ENCODE results near the gene HHATL.

HHATL gene

GRCh38 chr3:42660131-42660715, 42.4 kb downstream of the HHATL start:
- Histone ChIP-seq H2BK12ac (ENCODE audit: low read length) (no peak overlapping the region), H3K23ac (ENCODE audit: low read depth, low read length, poor library complexity) (peak overlapping the region; percentile 11), H2AK5ac (ENCODE audit: low read depth, low read length) (no peak overlapping the region), H3K79me1 (ENCODE audit: low read depth, low read length) (peaks cover 1% of the 10 kb centered on the region), H4K8ac (ENCODE audit: low read depth, low read length) (no peak overlapping the region), H3K9me3 (replicated peaks in 1 of 2; ENCODE audit: control insufficient read depth in 2 of 2, insufficient read depth in 1 of 2, low read depth in 1 of 2, low read length in 2 of 2) (no peaks in the 10 kb centered on the region), H3K27me3 (ENCODE audit: control insufficient read depth in 3 of 3, insufficient read depth in 3 of 3, low read depth in 1 of 3, low read length in 3 of 3) (no peaks in the 10 kb centered on the region), H3K14ac (ENCODE audit: low read length) (no peak overlapping the region), H2BK5ac (ENCODE audit: low read length) (no peak overlapping the region), H3K4me3 (ENCODE audit: low read length in 2 of 2) (peak overlapping the region in 1 of 2 donors; percentile 37), H2BK120ac (ENCODE audit: low read depth, low read length) (no peak overlapping the region), H3K4me1 (ENCODE audit: control insufficient read depth in 2 of 2, insufficient read depth in 1 of 2, low read depth in 1 of 2, low read length in 2 of 2) (peaks cover 3 to 10% of the 10 kb centered on the region in 2 donors), H2BK15ac (ENCODE audit: low read length) (no peak overlapping the region), H4K91ac (ENCODE audit: low read depth, low read length, poor library complexity) (no peak overlapping the region), H3K36me3 (replicated peaks in 1 of 2; ENCODE audit: control insufficient read depth in 2 of 2, insufficient read depth in 2 of 2, low read length in 2 of 2) (peaks cover 8 to 10% of the 10 kb centered on the region in 2 donors), H3K4ac (ENCODE audit: low read length) (no peak overlapping the region), H3K9ac (ENCODE audit: low read depth, low read length, poor library complexity) (no peak overlapping the region), H3K27ac (replicated peaks; ENCODE audit: low read length) (no peak overlapping the region), H3K4me2 (ENCODE audit: insufficient read depth, low read length, poor library complexity, severe bottlenecking) (no peak overlapping the region), H2AFZ (ENCODE audit: low read length) (no peak overlapping the region), H3K18ac (ENCODE audit: low read length) (no peak overlapping the region)
- no peak for DNase-seq (ENCODE audit: low spot score)
- WGBS, 2 donors (ENCODE audit: extremely low coverage in 2 of 2, insufficient read length in 2 of 2, insufficient replicate concordance in 1 of 2), result no CpG with 5 or more reads among the region's 6 CpGs

- no peak overlapping the region for H3K4me2 ChIP-seq (ENCODE audit: insufficient read depth, low read length, poor library complexity, severe bottlenecking)
- no peak overlapping the region for H3K18ac ChIP-seq (ENCODE audit: low read length)
- H4K8ac ChIP-seq (ENCODE audit: low read depth, low read length), result no peak overlapping the region
- no peak overlapping the region for H3K4ac ChIP-seq (ENCODE audit: low read length)
- H3K23ac ChIP-seq (ENCODE audit: low read depth, low read length, poor library complexity), result peak overlapping the region; percentile 80
- H2BK15ac ChIP-seq (ENCODE audit: low read length), result no peak overlapping the region
- no peak for DNase-seq (ENCODE audit: low spot score)
- H3K79me1 ChIP-seq (ENCODE audit: low read depth, low read length), result peaks cover 1% of the 10 kb centered on the region
- H3K9ac ChIP-seq (ENCODE audit: low read depth, low read length, poor library complexity), result no peak overlapping the region
- H3K27me3 ChIP-seq (ENCODE audit: control insufficient read depth in 3 of 3, insufficient read depth in 3 of 3, low read depth in 1 of 3, low read length in 3 of 3), result no peaks in the 10 kb centered on the region
- no peak overlapping the region for H3K27ac ChIP-seq (replicated peaks; ENCODE audit: low read length)
- H2BK5ac ChIP-seq (ENCODE audit: low read length), result no peak overlapping the region
- peaks cover 7 to 14% of the 10 kb centered on the region in 2 donors for H3K4me1 ChIP-seq (ENCODE audit: control insufficient read depth in 2 of 2, insufficient read depth in 1 of 2, low read depth in 1 of 2, low read length in 2 of 2)
- no peaks in the 10 kb centered on the region for H3K9me3 ChIP-seq (replicated peaks in 1 of 2; ENCODE audit: control insufficient read depth in 2 of 2, insufficient read depth in 1 of 2, low read depth in 1 of 2, low read length in 2 of 2)
- peaks cover 8 to 10% of the 10 kb centered on the region in 2 donors for H3K36me3 ChIP-seq (replicated peaks in 1 of 2; ENCODE audit: control insufficient read depth in 2 of 2, insufficient read depth in 2 of 2, low read length in 2 of 2)
- peak overlapping the region in 1 of 2 donors; percentile 27 for H3K4me3 ChIP-seq (ENCODE audit: low read length in 2 of 2)
- no peak overlapping the region for H2AK5ac ChIP-seq (ENCODE audit: low read depth, low read length)
- H2BK120ac ChIP-seq (ENCODE audit: low read depth, low read length), result no peak overlapping the region
- H4K91ac ChIP-seq (ENCODE audit: low read depth, low read length, poor library complexity), result no peak overlapping the region
- no CpG with 5 or more reads among the region's 25 CpGs for WGBS, 2 donors (ENCODE audit: extremely low coverage in 2 of 2, insufficient read length in 2 of 2, insufficient replicate concordance in 1 of 2)
- no peak overlapping the region for H2BK12ac ChIP-seq (ENCODE audit: low read length)
- H3K14ac ChIP-seq (ENCODE audit: low read length), result peak overlapping the region; percentile 89
- no peak overlapping the region for H2AFZ ChIP-seq (ENCODE audit: low read length)
Observed at GRCh38 chr3:42659451-42660130, 43.0 kb downstream of the HHATL start.

- Histone ChIP-seq H3K18ac (ENCODE audit: low read length) (no peak overlapping the region), H2BK5ac (ENCODE audit: low read length) (no peak overlapping the region), H3K36me3 (replicated peaks in 1 of 2; ENCODE audit: control insufficient read depth in 2 of 2, insufficient read depth in 2 of 2, low read length in 2 of 2) (peaks cover 8 to 10% of the 10 kb centered on the region in 2 donors), H4K8ac (ENCODE audit: low read depth, low read length) (no peak overlapping the region), H3K4ac (ENCODE audit: low read length) (no peak overlapping the region), H3K23ac (ENCODE audit: low read depth, low read length, poor library complexity) (no peak overlapping the region), H2BK12ac (ENCODE audit: low read length) (no peak overlapping the region), H3K4me2 (ENCODE audit: insufficient read depth, low read length, poor library complexity, severe bottlenecking) (no peak overlapping the region), H2BK120ac (ENCODE audit: low read depth, low read length) (no peak overlapping the region), H3K27ac (replicated peaks; ENCODE audit: low read length) (no peak overlapping the region), H2AFZ (ENCODE audit: low read length) (no peak overlapping the region), H3K4me1 (ENCODE audit: control insufficient read depth in 2 of 2, insufficient read depth in 1 of 2, low read depth in 1 of 2, low read length in 2 of 2) (peaks cover 8 to 14% of the 10 kb centered on the region in 2 donors), H3K14ac (ENCODE audit: low read length) (no peak overlapping the region), H3K9me3 (replicated peaks in 1 of 2; ENCODE audit: control insufficient read depth in 2 of 2, insufficient read depth in 1 of 2, low read depth in 1 of 2, low read length in 2 of 2) (no peaks in the 10 kb centered on the region), H4K91ac (ENCODE audit: low read depth, low read length, poor library complexity) (no peak overlapping the region), H3K79me1 (ENCODE audit: low read depth, low read length) (peaks cover 1% of the 10 kb centered on the region), H3K9ac (ENCODE audit: low read depth, low read length, poor library complexity) (no peak overlapping the region), H2BK15ac (ENCODE audit: low read length) (no peak overlapping the region), H2AK5ac (ENCODE audit: low read depth, low read length) (no peak overlapping the region), H3K4me3 (ENCODE audit: low read length in 2 of 2) (no peak overlapping the region), H3K27me3 (ENCODE audit: control insufficient read depth in 3 of 3, insufficient read depth in 3 of 3, low read depth in 1 of 3, low read length in 3 of 3) (no peaks in the 10 kb centered on the region)
- no CpG with 5 or more reads among the region's 22 CpGs for WGBS, 2 donors (ENCODE audit: extremely low coverage in 2 of 2, insufficient read length in 2 of 2, insufficient replicate concordance in 1 of 2)
- DNase-seq (ENCODE audit: low spot score), result no peak
Observed at GRCh38 chr3:42658771-42659390, 43.7 kb downstream of the HHATL start.

- Histone ChIP-seq H3K4ac (ENCODE audit: low read length) (no peak overlapping the region), H3K4me1 (ENCODE audit: control insufficient read depth in 2 of 2, insufficient read depth in 1 of 2, low read depth in 1 of 2, low read length in 2 of 2) (peaks cover 15 to 17% of the 10 kb centered on the region in 2 donors), H2BK5ac (ENCODE audit: low read length) (no peak overlapping the region), H3K27ac (replicated peaks; ENCODE audit: low read length) (no peak overlapping the region), H3K18ac (ENCODE audit: low read length) (no peak overlapping the region), H3K14ac (ENCODE audit: low read length) (no peak overlapping the region), H2BK12ac (ENCODE audit: low read length) (no peak overlapping the region), H3K27me3 (ENCODE audit: control insufficient read depth in 3 of 3, insufficient read depth in 3 of 3, low read depth in 1 of 3, low read length in 3 of 3) (no peaks in the 10 kb centered on the region), H3K9ac (ENCODE audit: low read depth, low read length, poor library complexity) (peak overlapping the region; percentile 44), H2AFZ (ENCODE audit: low read length) (no peak overlapping the region), H4K91ac (ENCODE audit: low read depth, low read length, poor library complexity) (no peak overlapping the region), H3K36me3 (replicated peaks in 1 of 2; ENCODE audit: control insufficient read depth in 2 of 2, insufficient read depth in 2 of 2, low read length in 2 of 2) (peaks cover 8 to 10% of the 10 kb centered on the region in 2 donors), H2BK120ac (ENCODE audit: low read depth, low read length) (no peak overlapping the region), H3K4me2 (ENCODE audit: insufficient read depth, low read length, poor library complexity, severe bottlenecking) (no peak overlapping the region), H3K79me1 (ENCODE audit: low read depth, low read length) (peaks cover 4% of the 10 kb centered on the region), H2BK15ac (ENCODE audit: low read length) (no peak overlapping the region), H3K4me3 (ENCODE audit: low read length in 2 of 2) (no peak overlapping the region), H2AK5ac (ENCODE audit: low read depth, low read length) (no peak overlapping the region), H4K8ac (ENCODE audit: low read depth, low read length) (no peak overlapping the region), H3K9me3 (replicated peaks in 1 of 2; ENCODE audit: control insufficient read depth in 2 of 2, insufficient read depth in 1 of 2, low read depth in 1 of 2, low read length in 2 of 2) (no peaks in the 10 kb centered on the region), H3K23ac (ENCODE audit: low read depth, low read length, poor library complexity) (peak overlapping the region; percentile 28)
- no CpG with 5 or more reads among the region's 34 CpGs for WGBS, 2 donors (ENCODE audit: extremely low coverage in 2 of 2, insufficient read length in 2 of 2, insufficient replicate concordance in 1 of 2)
- no peak for DNase-seq (ENCODE audit: low spot score)
Observed at GRCh38 chr3:42658091-42658770, 44.4 kb downstream of the HHATL start.
